ENCODE data around the gene CNOT6.

DNA sequence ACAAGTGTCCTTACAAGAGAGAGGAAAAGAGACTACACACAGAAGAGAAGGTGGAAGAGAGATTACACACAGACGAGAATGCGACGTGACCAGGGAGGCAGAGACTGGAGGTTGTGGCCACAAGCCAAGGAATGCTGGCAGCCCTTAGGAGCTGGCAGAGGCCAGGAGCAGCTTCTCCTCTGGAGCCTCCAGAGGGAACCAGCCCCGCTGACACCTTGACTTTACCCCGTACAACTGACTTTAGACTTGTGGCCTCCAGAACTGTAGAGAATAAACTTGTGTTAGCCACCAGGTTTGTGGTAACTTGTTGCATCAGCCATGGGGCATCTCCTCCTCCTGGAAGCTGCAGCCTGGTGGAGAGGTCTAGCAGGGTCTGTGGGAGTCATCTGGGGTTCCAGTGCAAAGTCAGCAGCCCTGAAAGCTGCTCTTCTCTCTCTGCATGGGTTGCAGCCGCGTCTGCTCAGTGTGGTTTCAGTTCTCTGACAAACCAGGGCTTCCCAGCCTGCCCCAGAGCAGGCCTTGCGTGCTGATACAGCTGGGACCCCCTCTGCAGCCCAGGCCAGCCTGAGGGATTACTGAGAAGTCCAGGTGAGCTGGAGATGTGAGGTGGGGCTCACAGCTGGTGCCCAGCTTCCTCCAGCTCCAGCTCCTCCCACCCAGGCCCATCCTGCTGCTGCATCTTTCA, 30.8 kb upstream of the CNOT6 start:
- TF ChIP-seq, protein P1, sequence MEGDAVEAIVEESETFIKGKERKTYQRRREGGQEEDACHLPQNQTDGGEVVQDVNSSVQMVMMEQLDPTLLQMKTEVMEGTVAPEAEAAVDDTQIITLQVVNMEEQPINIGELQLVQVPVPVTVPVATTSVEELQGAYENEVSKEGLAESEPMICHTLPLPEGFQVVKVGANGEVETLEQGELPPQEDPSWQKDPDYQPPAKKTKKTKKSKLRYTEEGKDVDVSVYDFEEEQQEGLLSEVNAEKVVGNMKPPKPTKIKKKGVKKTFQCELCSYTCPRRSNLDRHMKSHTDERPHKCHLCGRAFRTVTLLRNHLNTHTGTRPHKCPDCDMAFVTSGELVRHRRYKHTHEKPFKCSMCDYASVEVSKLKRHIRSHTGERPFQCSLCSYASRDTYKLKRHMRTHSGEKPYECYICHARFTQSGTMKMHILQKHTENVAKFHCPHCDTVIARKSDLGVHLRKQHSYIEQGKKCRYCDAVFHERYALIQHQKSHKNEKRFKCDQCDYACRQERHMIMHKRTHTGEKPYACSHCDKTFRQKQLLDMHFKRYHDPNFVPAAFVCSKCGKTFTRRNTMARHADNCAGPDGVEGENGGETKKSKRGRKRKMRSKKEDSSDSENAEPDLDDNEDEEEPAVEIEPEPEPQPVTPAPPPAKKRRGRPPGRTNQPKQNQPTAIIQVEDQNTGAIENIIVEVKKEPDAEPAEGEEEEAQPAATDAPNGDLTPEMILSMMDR (IDR thresholded peaks at IDR 0.05) = no peak
- no peak for TF ChIP-seq POLR2A (IDR thresholded peaks at IDR 0.05)

Measured in thyroid gland (tissue), 4 donors.